Measurements from ENCODE around the gene DDX17.

Gene DDX17

GRCh38 chr22:38448945-38449745, 57.0 kb downstream of the DDX17 start:
- DNase-seq (ENCODE audit: low read depth), result no peak

DNA sequence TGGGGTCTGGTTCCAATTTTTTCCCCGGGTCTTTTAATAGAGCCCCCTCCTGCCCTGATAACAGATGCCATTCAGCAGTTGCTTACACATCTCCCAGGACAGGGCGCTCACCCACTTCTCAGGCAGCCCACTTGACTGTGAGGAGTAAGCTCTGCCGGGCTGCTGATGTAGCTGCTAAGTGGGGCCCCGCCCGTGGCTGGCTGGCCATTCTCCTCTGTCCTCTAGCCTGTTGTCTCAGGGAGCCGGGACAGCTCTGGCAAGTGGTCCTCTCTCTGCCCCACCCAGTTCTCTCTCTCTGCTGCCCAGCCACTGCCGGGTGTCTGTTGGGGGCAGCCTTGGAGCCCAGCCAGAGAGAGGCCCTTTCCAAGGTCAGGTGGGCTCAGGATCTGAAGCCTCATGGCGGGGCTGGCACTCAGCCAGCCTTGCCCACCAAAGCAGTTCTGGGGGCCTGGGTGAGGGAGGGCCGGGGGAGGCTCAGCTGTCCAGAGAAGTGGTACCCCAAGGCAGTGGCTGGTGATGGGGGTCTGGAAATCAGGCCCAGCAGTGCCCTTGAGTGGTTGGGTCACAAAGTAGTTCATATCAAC, 60.0 kb downstream of the DDX17 start:
- DNase-seq (ENCODE audit: low read depth), result no peak

DNA sequence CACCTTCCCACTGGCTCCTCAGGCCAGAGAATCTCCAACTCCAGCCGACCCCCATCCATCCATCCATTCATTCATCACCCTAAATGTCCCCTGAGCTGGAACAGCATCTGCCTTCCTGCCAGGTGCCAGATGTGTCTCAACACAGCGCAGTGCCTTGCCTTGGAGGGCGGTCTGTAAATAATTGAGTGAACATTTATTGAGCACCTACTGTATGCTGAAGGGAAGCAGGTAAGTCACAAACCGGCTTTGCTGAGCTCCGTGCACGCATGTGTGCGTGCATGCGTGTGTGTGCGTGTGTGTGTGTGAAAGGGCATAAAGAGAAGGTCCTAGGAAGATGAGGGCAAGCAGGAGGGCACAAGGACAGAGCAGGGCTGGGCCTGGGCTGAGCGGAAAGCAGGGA, 61.3 kb downstream of the DDX17 start:
- DNase-seq (ENCODE audit: low read depth), result no peak

DNA sequence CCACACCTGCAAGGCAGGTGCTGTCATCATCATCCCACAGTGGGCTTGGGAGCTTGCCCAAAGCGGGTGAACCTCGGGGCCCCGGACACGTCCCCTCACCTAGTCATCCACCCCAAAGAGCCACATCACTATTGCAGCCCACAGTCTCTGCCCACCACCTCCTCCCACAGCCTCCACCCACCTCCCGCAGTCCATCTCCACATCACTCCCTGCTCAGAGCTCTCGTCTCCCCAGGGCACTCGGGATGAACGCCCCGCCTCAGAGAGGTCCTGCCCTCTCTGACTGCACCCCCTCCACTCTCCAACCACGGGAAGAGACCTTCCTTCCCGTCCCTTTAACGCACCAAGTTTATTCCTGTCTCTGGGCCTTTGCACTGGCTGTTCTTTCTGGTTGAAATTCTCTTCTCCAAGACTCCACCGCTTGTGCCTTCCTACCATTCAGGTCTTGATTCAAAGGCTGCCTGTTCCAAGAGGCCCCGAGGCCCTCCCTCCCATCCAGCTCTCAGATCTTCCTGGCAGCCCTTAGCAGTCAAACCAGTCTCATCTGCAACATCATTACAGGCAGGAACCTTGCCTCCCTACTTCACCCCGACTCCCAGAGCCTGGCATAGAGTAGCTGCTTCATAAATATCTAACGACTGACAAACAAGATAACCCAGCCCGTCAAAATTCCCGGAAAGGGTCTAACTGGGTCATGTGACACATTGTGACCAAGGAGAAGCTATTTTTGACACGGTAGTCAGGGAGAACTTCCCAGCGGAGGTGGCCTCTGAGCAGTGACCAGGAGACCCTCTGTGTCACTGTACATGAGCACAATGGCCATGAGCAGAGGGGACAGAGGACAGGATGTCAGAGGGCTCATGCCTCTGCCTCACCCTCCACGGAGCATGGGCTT, 62.2 kb downstream of the DDX17 start:
- DNase-seq (ENCODE audit: low read depth), result no peak

GRCh38 chr22:38442967-38443627, 63.0 kb downstream of the DDX17 start:
- no peak for DNase-seq (ENCODE audit: low read depth)

DNA sequence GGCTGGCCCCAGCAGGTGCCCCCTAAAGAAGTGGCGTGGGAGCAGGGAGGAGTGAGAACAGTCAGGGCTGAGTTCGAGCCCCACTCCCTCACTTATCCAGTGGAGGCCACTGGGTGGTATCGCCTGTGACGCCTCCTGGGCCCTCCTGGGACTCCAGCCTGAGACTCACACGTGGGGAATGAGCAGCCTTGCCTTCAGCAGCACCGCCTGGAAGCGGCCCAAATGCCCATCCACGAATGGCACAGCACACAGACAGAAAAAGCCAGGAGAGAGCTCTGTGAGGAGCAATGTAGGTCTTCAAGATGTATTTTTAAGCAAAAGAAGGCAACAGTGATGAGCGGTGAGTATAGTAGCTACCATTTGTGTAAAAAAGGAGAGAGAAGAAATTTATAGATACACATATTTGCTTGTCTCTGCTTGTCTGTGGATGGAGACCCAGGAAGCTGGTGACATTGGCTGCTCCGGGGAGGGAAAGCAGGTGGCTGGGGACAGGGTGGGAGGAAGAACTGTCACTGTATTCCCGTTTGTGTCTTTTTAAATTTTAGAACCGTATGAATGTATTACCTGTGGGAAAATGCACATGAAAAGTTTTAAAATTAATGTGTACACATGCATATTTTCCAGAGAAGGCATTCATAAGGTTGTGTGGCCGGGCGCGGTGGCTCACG, 64.4 kb downstream of the DDX17 start:
- DNase-seq (ENCODE audit: low read depth), result no peak

- DNase-seq (ENCODE audit: low read depth), result no peak
Measured at GRCh38 chr22:38440747-38441350, 65.3 kb downstream of the DDX17 start.

- no peak for DNase-seq (ENCODE audit: low read depth)
Measured at GRCh38 chr22:38437416-38437815, 68.7 kb downstream of the DDX17 start.

DNA sequence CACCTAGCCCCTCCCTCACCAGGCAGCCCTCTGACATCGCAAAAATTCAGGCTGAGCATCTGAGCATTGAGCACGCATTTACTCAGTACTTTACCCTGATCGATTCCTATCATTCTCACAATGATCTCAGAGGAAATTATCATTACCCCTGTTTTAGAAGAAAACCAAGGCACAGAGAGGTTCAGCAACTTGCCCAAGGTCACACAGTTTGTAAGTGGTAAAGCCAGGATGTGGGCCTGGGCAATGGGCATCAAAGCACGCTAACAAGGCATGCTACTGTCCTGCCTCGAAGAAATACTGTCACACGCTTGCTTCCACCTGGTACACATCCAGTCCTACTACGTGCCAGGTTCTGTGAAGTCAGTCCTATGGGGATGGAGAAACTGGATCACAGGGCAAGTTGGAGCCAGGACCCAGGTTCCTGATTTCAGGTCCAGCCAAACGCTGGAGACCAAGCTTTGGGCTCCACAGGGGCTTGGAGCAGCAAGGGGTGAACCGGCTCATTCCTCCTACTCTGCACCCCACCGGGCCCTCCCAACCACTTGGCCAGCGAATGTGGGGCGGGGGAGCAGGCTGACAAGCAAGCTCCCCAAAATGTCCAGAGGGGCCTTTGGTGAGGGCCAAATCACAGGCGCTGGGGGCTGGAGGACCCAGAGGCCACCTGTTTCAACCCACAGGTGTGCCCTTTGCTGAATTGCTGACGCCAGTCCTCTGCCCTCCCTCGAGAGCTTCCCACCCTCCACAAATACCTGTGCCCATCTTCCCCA, 69.3 kb downstream of the DDX17 start:
- no peak for DNase-seq (ENCODE audit: low read depth)

DNA sequence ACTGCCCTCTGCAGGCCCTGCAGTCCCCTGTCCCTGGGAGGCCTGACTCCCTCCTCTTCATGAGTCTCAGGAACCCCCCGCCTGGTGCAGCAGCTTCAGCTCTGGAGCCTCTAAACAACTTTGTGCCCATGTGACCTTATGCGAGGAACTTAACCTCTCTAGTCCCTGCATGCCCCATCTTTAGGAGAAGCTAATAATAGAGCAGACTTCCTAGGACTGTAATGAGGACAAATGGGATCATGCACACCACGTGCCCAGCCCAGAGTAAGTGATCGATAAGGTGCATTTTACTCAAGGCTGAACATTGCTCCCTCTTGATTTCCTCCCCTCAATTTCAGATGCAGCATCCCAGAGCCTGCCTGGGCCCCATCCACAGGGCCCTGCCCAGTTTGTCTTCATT, 70.1 kb downstream of the DDX17 start:
- DNase-seq (ENCODE audit: low read depth), result no peak

DNA sequence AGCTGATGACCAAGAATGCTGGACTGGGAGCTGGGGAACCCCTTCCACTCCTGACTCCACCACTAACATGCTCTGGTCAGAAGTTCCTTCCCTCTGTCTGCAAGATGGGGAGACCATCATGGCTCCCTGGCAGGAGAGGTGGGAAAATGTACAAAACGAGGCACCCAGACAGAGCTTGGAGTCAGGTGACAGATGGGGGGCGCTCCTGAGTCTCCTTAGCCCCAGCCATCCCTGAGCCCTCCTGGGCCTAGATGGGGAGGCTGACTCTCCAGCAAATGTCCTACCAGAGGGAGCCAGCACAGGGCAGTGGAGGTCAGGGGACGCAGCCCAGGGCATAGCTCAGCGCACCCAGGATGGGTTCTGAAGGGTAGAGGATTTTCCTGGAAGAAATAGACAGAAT, 71.1 kb downstream of the DDX17 start:
- DNase-seq (ENCODE audit: low read depth), result no peak

- DNase-seq (ENCODE audit: low read depth), result no peak
Measured at GRCh38 chr22:38433871-38434270, 72.2 kb downstream of the DDX17 start.
